Esophagus muscularis mucosa (tissue), 3 donors: Measurements from ENCODE around the gene GRID1.

Experiments used
- CTCF ChIP-seq, 3 experiments: fragments of 200-600 bp in 2 of 3; fragments of 450-650 bp in 1 of 3; sonication (generic) in 2 of 3; IDR thresholded peaks; one replicate each; pipeline ENCODE4 v1.5.1; 2017 to 2019; ENCODE audit warnings: antibody characterized with exemption in 3 of 3, mild to moderate bottlenecking in 2 of 3, moderate library complexity in 1 of 3
- POLR2A ChIP-seq: fragments of 450-650 bp; IDR thresholded peaks from one replicate; pipeline ENCODE4 v1.6.1; 2017; ENCODE audit warnings: antibody characterized with exemption, moderate library complexity, mild to moderate bottlenecking, low read depth

- TF ChIP-seq CTCF (IDR thresholded peaks at IDR 0.05) (no peak), POLR2A (no peak)
These were observed 288.0 kb downstream of the GRID1 start for GRCh38 chr10:86078639-86079035.
